PC-9 (cell line): Measurements from ENCODE around the gene SLC39A12.

Experiments used
- CTCF ChIP-seq: fragments of 200-600 bp; sonication (generic); conservative IDR thresholded peaks from 2 replicates; pipeline ENCODE4 v1.6.1; 2017; ENCODE audit warnings: mixed run types, antibody characterized with exemption, mild to moderate bottlenecking, moderate library complexity
- EZH2 ChIP-seq: fragments of 200-600 bp; sonication (generic); IDR thresholded peaks from 2 replicates; pipeline ENCODE4 v1.8.0; 2017; ENCODE audit warnings: antibody characterized with exemption, low read depth

GRCh38 chr10:17958049-17958448, 6.3 kb downstream of the SLC39A12 start:
- no peak for TF ChIP-seq CTCF
- TF ChIP-seq EZH2: no peak
